HEK293 (cell line): ENCODE measurements around the gene DIP2C.

Source experiments
- GLIS1 ChIP-seq: fragments of 450-650 bp; formaldehyde crosslinking; IDR thresholded peaks from 2 replicates; pipeline ENCODE4 v1.5.1; 2016; ENCODE audit warnings: missing biosample characterization, missing genetic modification characterization
- HOXC10 ChIP-seq: sonication (generic); formaldehyde crosslinking; IDR thresholded peaks from 2 replicates; pipeline ENCODE4 v1.8.1; 2023; ENCODE audit warnings: mild to moderate bottlenecking, missing genetic modification reagents
- KLF10 ChIP-seq: fragments of 450-650 bp; IDR thresholded peaks from 2 replicates; pipeline ENCODE4 v1.5.1; 2018; ENCODE audit warnings: missing biosample characterization, mild to moderate bottlenecking, missing genetic modification characterization
- MYNN ChIP-seq: fragments of 450-650 bp; formaldehyde crosslinking; IDR thresholded peaks from 2 replicates; pipeline ENCODE4 v1.5.1; 2016; ENCODE audit warnings: missing biosample characterization, missing genetic modification characterization, borderline replicate concordance
- SETDB1 ChIP-seq: IDR thresholded peaks from one replicate; pipeline ENCODE4 v1.6.1; 2017; ENCODE audit warnings: mild to moderate bottlenecking, low read length, moderate library complexity, mixed read lengths; ENCODE audit not compliant: insufficient read length
- YY1 ChIP-seq: fragments of 450-650 bp; formaldehyde crosslinking; IDR thresholded peaks from 2 replicates; pipeline ENCODE4 v1.5.1; 2018; ENCODE audit warnings: missing biosample characterization, missing genetic modification characterization
- ZBTB7A ChIP-seq: fragments of 450-650 bp; formaldehyde crosslinking; IDR thresholded peaks from 2 replicates; pipeline ENCODE4 v1.5.1; 2016; ENCODE audit warnings: low read depth, missing biosample characterization, missing genetic modification characterization
- ZEB2 ChIP-seq: fragments of 450-650 bp; formaldehyde crosslinking; IDR thresholded peaks from 2 replicates; pipeline ENCODE4 v1.5.1; 2016; ENCODE audit warnings: missing biosample characterization, missing genetic modification characterization
- ZNF121 ChIP-seq: fragments of 450-650 bp; formaldehyde crosslinking; IDR thresholded peaks from 2 replicates; pipeline ENCODE4 v1.5.1; 2016; ENCODE audit warnings: missing biosample characterization, missing genetic modification characterization
- ZNF423 ChIP-seq: fragments of 450-650 bp; formaldehyde crosslinking; IDR thresholded peaks from 2 replicates; pipeline ENCODE4 v1.5.1; 2016; ENCODE audit warnings: missing biosample characterization, missing genetic modification characterization
- ZNF548 ChIP-seq: fragments of 450-650 bp; formaldehyde crosslinking; IDR thresholded peaks from 2 replicates; pipeline ENCODE4 v1.5.1; 2016; ENCODE audit warnings: missing biosample characterization, missing genetic modification characterization
- ZNF747 ChIP-seq: fragments of 450-650 bp; formaldehyde crosslinking; IDR thresholded peaks from 2 replicates; pipeline ENCODE4 v1.5.1; 2016; ENCODE audit warnings: missing biosample characterization, missing genetic modification characterization
- TF ChIP-seq, protein P1 (sequence below): fragments of 450-650 bp; formaldehyde crosslinking; IDR thresholded peaks from 2 replicates; pipeline ENCODE4 v1.5.1; 2016; ENCODE audit warnings: missing biosample characterization, missing genetic modification characterization, borderline replicate concordance

DNA sequence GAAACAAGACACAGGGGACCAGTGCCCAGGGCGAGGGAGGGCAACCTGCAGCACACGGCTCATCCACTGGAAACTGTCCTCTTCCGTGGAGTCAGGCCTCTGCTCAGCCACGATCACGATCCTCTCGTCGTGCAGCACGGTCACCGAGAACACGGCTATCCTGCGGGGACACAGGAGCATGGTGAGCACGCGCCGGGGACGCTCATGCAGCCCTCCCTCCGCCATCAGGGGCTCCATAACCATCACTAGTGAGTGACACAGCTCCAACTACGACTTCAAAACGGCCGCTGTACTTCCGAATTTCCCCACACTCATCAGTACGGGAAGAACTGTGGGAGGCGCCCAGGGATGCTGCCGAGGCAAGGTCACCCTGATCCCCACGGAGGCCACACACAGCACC lies 326.3 kb downstream of the DIP2C start:
- TF ChIP-seq SETDB1: no peak
- no peak for TF ChIP-seq ZEB2 (tag by site-specific recombination)
- TF ChIP-seq ZNF548 (tag by site-specific recombination): no peak
- no peak for TF ChIP-seq ZNF747 (tag by site-specific recombination)
- TF ChIP-seq ZNF423 (tag by site-specific recombination): no peak
- TF ChIP-seq YY1 (tag by site-specific recombination): no peak
- no peak for TF ChIP-seq GLIS1 (tag by site-specific recombination)
- TF ChIP-seq KLF10 (tag by site-specific recombination): no peak
- no peak for TF ChIP-seq ZBTB7A (tag by site-specific recombination)
- no peak for TF ChIP-seq HOXC10 (CRISPR knock-in tag)
- no peak for TF ChIP-seq ZNF121
- TF ChIP-seq, protein P1, sequence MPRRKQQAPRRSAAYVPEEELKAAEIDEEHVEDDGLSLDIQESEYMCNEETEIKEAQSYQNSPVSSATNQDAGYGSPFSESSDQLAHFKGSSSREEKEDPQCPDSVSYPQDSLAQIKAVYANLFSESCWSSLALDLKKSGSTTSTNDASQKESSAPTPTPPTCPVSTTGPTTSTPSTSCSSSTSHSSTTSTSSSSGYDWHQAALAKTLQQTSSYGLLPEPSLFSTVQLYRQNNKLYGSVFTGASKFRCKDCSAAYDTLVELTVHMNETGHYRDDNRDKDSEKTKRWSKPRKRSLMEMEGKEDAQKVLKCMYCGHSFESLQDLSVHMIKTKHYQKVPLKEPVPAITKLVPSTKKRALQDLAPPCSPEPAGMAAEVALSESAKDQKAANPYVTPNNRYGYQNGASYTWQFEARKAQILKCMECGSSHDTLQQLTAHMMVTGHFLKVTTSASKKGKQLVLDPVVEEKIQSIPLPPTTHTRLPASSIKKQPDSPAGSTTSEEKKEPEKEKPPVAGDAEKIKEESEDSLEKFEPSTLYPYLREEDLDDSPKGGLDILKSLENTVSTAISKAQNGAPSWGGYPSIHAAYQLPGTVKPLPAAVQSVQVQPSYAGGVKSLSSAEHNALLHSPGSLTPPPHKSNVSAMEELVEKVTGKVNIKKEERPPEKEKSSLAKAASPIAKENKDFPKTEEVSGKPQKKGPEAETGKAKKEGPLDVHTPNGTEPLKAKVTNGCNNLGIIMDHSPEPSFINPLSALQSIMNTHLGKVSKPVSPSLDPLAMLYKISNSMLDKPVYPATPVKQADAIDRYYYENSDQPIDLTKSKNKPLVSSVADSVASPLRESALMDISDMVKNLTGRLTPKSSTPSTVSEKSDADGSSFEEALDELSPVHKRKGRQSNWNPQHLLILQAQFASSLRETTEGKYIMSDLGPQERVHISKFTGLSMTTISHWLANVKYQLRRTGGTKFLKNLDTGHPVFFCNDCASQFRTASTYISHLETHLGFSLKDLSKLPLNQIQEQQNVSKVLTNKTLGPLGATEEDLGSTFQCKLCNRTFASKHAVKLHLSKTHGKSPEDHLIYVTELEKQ: no peak
- TF ChIP-seq MYNN (tag by site-specific recombination): no peak
